IMR-90 (cell line): ENCODE results near the gene DSC3. TPM values are rescaled to one million over a fixed set of nuclear protein-coding genes. Genes with fewer than 3 reads are reported as not detected.
"Not testable (repeated sequence)": the region's sequence is repeated elsewhere in the genome, so short reads cannot be mapped to it uniquely, and the experiment has no call there.

Experiments
- ATAC-seq: fragments of 200-7000 bp; cut with Tn5 transposase; 2 replicates; pipeline ENCODE4 v1.9.1; 2020; ENCODE audit warnings: low read depth, mild to moderate bottlenecking, moderate library complexity
- BruUV-seq: library from RNA; stranded (reverse); fragments of 400-500 nt; replicated peaks from 2 replicates; lab custom pipeline; 2021; lab: Mats Ljungman, UMichigan
- CTCF ChIA-PET: fragments of 300-600 bp; formaldehyde crosslinking; extraction: SDS; loops from one replicate; lab custom pipeline; 2021; ENCODE audit warnings: antibody characterized with exemption; lab: Yijun Ruan, JAX
- POLR2A ChIA-PET: fragments of 300-600 bp; sonication (Branson Sonifier 250); formaldehyde crosslinking; loops from one replicate; lab custom pipeline; 2022; ENCODE audit warnings: antibody characterized with exemption; ENCODE audit not compliant: unreplicated experiment; lab: Charles Lee
- DNase-seq: peaks from one replicate; pipeline ENCODE4 v3.0.0; 2013
- H2AFZ ChIP-seq: replicated peaks from 2 replicates; pipeline ENCODE3; 2013; ENCODE audit warnings: low read length, mild to moderate bottlenecking; ENCODE audit not compliant: poor library complexity
- H2AK5ac ChIP-seq: 2 replicates; pipeline ENCODE4 v1.6.1; 2013; ENCODE audit warnings: low read depth, low read length, inconsistent platforms
- H2AK9ac ChIP-seq: replicated peaks from 2 replicates; pipeline ENCODE3; 2013; ENCODE audit warnings: mild to moderate bottlenecking, low read depth, low read length, moderate library complexity; ENCODE audit not compliant: poor library complexity
- H2BK120ac ChIP-seq: 2 replicates; pipeline ENCODE4 v1.6.1; 2013; ENCODE audit warnings: low read depth, low read length, inconsistent platforms
- H2BK15ac ChIP-seq: 3 replicates; pipeline ENCODE4 v1.6.1; 2013; ENCODE audit warnings: low read depth, low read length, inconsistent platforms
- H2BK20ac ChIP-seq: 2 replicates; pipeline ENCODE4 v1.6.1; 2013; ENCODE audit warnings: low read depth, mild to moderate bottlenecking, inconsistent platforms, low read length, moderate library complexity
- H2BK5ac ChIP-seq: 2 replicates; pipeline ENCODE4 v1.6.1; 2013; ENCODE audit warnings: mild to moderate bottlenecking, low read depth, low read length, inconsistent platforms; ENCODE audit not compliant: poor library complexity, severe bottlenecking
- H3K14ac ChIP-seq: replicated peaks from 2 replicates; pipeline ENCODE4 v1.6.1; 2013; ENCODE audit warnings: low read depth, low read length, inconsistent platforms
- H3K18ac ChIP-seq: 2 replicates; pipeline ENCODE4 v1.6.1; 2013; ENCODE audit warnings: low read depth, low read length, control low read depth
- H3K23ac ChIP-seq: 2 replicates; pipeline ENCODE4 v1.6.1; 2013; ENCODE audit warnings: low read depth, low read length, inconsistent platforms
- H3K27ac ChIP-seq: 2 replicates; pipeline ENCODE4 v1.5.1; 2013; ENCODE audit warnings: mild to moderate bottlenecking, control low read depth, low read length; ENCODE audit not compliant: insufficient read depth
- H3K27me3 ChIP-seq: 2 replicates; pipeline ENCODE4 v1.6.1; 2013; ENCODE audit warnings: low read length; ENCODE audit not compliant: control insufficient read depth, insufficient read depth
- H3K36me3 ChIP-seq: 2 replicates; pipeline ENCODE4 v1.6.1; 2013; ENCODE audit warnings: low read length, mixed read lengths; ENCODE audit not compliant: control insufficient read depth, insufficient read depth
- H3K4ac ChIP-seq: 2 replicates; pipeline ENCODE4 v1.6.1; 2013; ENCODE audit warnings: low read depth, low read length, inconsistent platforms
- H3K4me1 ChIP-seq: 2 replicates; pipeline ENCODE4 v1.6.1; 2013; ENCODE audit warnings: low read length, mixed read lengths; ENCODE audit not compliant: control insufficient read depth, insufficient read depth
- H3K4me2 ChIP-seq: 2 replicates; pipeline ENCODE4 v1.6.1; 2013; ENCODE audit warnings: low read depth, mild to moderate bottlenecking, control low read depth, low read length, moderate library complexity
- H3K4me3 ChIP-seq: 2 replicates; pipeline ENCODE4 v1.5.1; 2013; ENCODE audit warnings: low read depth, mild to moderate bottlenecking, control low read depth, low read length, moderate library complexity; ENCODE audit not compliant: insufficient read depth
- H3K56ac ChIP-seq: 2 replicates; pipeline ENCODE4 v1.6.1; 2013; ENCODE audit warnings: low read length, inconsistent platforms; ENCODE audit not compliant: insufficient read depth; ENCODE audit errors: extremely low read depth
- H3K79me1 ChIP-seq, 2 experiments: 2 replicates each; pipeline ENCODE4 v1.6.1; 2013; ENCODE audit warnings: low read length in 2 of 2, inconsistent platforms in 1 of 2, low read depth in 1 of 2
- H3K9ac ChIP-seq: 2 replicates; pipeline ENCODE4 v1.6.1; 2013; ENCODE audit warnings: low read depth, low read length, control low read depth
- H3K9me1 ChIP-seq: 2 replicates; pipeline ENCODE4 v1.6.1; 2013; ENCODE audit warnings: low read length, inconsistent platforms; ENCODE audit not compliant: insufficient read depth
- H3K9me3 ChIP-seq: 2 replicates; pipeline ENCODE4 v1.6.1; 2013; ENCODE audit warnings: low read length; ENCODE audit not compliant: control insufficient read depth, insufficient read depth
- H4K20me1 ChIP-seq: 2 replicates; pipeline ENCODE4 v1.6.1; 2013; ENCODE audit warnings: low read length, inconsistent platforms; ENCODE audit not compliant: insufficient read depth
- H4K5ac ChIP-seq: 2 replicates; pipeline ENCODE4 v1.6.1; 2013; ENCODE audit warnings: mild to moderate bottlenecking, low read depth, low read length, control low read depth
- H4K8ac ChIP-seq, 2 experiments: 2 replicates each; pipeline ENCODE4 v1.6.1; 2013; ENCODE audit warnings: low read depth in 2 of 2, low read length in 2 of 2, control low read depth in 1 of 2, inconsistent platforms in 1 of 2
- H4K91ac ChIP-seq: 2 replicates; pipeline ENCODE4 v1.6.1; 2013; ENCODE audit warnings: low read depth, low read length, inconsistent platforms; ENCODE audit not compliant: insufficient read depth
- MAFK ChIP-seq: IDR thresholded peaks from 2 replicates; pipeline ENCODE4 v1.6.1; 2012; ENCODE audit warnings: low read depth, low read length, improper control_type of control experiment
- RAD21 ChIP-seq: IDR thresholded peaks from 2 replicates; pipeline ENCODE4 v1.6.1; 2012; ENCODE audit warnings: low read length, improper control_type of control experiment
- RCOR1 ChIP-seq: IDR thresholded peaks from 2 replicates; pipeline ENCODE4 v1.6.1; 2012; ENCODE audit warnings: mild to moderate bottlenecking, low read length, improper control_type of control experiment; ENCODE audit not compliant: insufficient replicate concordance
- WGBS, 2 experiments: methylation state at CpG; one replicate each; pipeline versions ENCODE4 v1.1.5 to v1.1.7; 2013; ENCODE audit warnings: missing lambda C conversion rate in 2 of 2; ENCODE audit not compliant: insufficient read length in 1 of 2; ENCODE audit errors: extremely low coverage in 2 of 2; 5-methylcytosine and 5-hydroxymethylcytosine counted together
- dilution Hi-C: fragments of 300-500 bp; cut with HindIII; formaldehyde crosslinking; loops from one replicate; pipeline ENCODE4 v1.14.3; 2018; ENCODE audit warnings: low sequenced_read_pairs; ENCODE audit not compliant: unreplicated experiment
- in situ Hi-C: fragments of 300-500 bp; cut with MboI; formaldehyde crosslinking; loops from 3 replicates; pipeline ENCODE4 v1.14.3; 2019; ENCODE audit warnings: low sequenced_read_pairs, inconsistent platforms, mixed read lengths
- intact Hi-C: fragments of 100-400 bp; cut with micrococcal nuclease; formaldehyde crosslinking; loops from 2 replicates; pipeline ENCODE4 v1.10.0; 2022
- polyA plus RNA-seq, 3 experiments: library from polyadenylated mRNA; depleted of rRNA; stranded (reverse); fragments of >200 nt; gene quantifications; 2 replicates each; pipeline ENCODE4 v1.2.3, GENCODE V29; 2012; ENCODE audit warnings: low replicate concordance in 1 of 3
- total RNA-seq: library from RNA; depleted of rRNA; stranded (reverse); fragments of >200 nt; gene quantifications from 2 replicates; pipeline ENCODE4 v1.2.3, GENCODE V29; 2012
- TF ChIP-seq, protein P1 (sequence below): conservative IDR thresholded peaks from 2 replicates; pipeline ENCODE4 v1.5.1; 2012; ENCODE audit warnings: mild to moderate bottlenecking, low read depth, low read length, improper control_type of control experiment

Gene DSC3
- total and polyA plus RNA-seq, 2 of the 4 experiments (the other 2 are of a cell fraction): under 0.01 to 0.09 TPM

DNA sequence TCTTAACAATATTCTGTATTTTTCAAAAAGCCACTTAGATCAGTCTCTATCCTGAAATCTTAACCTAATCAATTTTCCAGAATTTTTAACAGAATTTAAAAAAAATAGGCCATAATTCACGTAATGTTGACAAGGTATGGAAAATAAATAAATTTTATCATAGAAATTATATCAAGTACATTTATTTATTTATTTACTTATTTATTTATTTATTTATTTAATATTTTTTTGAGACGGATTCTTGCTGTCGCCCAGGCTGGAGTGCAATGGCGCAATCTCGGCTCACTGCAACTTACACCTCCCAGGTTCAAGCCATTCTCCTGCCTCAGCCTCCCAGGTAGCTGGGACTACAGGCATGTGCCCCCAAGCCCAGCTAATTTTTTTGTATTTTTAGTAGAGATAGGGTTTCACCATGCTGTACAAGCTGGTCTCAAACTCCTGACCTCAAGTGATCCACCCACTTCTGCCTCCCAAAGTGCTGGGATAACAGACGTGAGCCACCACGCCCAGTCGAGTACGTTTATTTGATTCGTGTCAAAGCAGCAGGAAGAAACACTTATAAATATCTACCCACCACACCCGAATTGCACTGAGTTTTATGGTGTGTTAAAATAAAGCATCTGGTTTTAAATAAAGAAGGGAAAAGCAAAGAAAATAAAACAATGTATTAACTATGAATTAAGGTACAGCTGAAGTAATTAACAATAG lies 60.1 kb downstream of the DSC3 start:
- H3K4me1 ChIP-seq: no peaks in the 10 kb centered on the region
- no peak overlapping the region for H3K56ac ChIP-seq
- no peak for ATAC-seq
- no peak overlapping the region for H2AK5ac ChIP-seq
- no peak overlapping the region for H4K5ac ChIP-seq
- no peak overlapping the region for H3K27ac ChIP-seq
- H3K27me3 ChIP-seq: no peaks in the 10 kb centered on the region
- no peak overlapping the region for H3K23ac ChIP-seq
- H4K20me1 ChIP-seq: no peaks in the 10 kb centered on the region
- no peak overlapping the region for H2AK9ac ChIP-seq
- intact Hi-C loops (no loop called here), in situ Hi-C loops (no loop called here), dilution Hi-C loops (no loop called here)
- H2AFZ ChIP-seq: no peak overlapping the region
- H4K91ac ChIP-seq: no peak overlapping the region
- H4K8ac ChIP-seq: no peak overlapping the region
- H3K4me2 ChIP-seq: no peak overlapping the region
- H2BK15ac ChIP-seq: no peak overlapping the region
- ChIA-PET CTCF (no interaction called here), POLR2A (no interaction called here)
- H3K4me3 ChIP-seq: no peak overlapping the region
- no peak overlapping the region for H2BK5ac ChIP-seq
- H3K36me3 ChIP-seq: no peaks in the 10 kb centered on the region
- no peaks in the 10 kb centered on the region; the same call in 1 of the 2 replicates for H3K9me3 ChIP-seq
- H2BK20ac ChIP-seq: no peak overlapping the region
- H3K14ac ChIP-seq: no peak overlapping the region
- no peak for DNase-seq
- H3K9me1 ChIP-seq: no peaks in the 10 kb centered on the region
- TF ChIP-seq RCOR1 (no peak), MAFK (no peak), RAD21 (no peak)
- TF ChIP-seq, protein P1, sequence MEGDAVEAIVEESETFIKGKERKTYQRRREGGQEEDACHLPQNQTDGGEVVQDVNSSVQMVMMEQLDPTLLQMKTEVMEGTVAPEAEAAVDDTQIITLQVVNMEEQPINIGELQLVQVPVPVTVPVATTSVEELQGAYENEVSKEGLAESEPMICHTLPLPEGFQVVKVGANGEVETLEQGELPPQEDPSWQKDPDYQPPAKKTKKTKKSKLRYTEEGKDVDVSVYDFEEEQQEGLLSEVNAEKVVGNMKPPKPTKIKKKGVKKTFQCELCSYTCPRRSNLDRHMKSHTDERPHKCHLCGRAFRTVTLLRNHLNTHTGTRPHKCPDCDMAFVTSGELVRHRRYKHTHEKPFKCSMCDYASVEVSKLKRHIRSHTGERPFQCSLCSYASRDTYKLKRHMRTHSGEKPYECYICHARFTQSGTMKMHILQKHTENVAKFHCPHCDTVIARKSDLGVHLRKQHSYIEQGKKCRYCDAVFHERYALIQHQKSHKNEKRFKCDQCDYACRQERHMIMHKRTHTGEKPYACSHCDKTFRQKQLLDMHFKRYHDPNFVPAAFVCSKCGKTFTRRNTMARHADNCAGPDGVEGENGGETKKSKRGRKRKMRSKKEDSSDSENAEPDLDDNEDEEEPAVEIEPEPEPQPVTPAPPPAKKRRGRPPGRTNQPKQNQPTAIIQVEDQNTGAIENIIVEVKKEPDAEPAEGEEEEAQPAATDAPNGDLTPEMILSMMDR: no peak
- no peak overlapping the region for H3K4ac ChIP-seq
- no peak overlapping the region for H2BK120ac ChIP-seq
- H3K79me1 ChIP-seq: no peaks in the 10 kb centered on the region
- no peak overlapping the region for H3K9ac ChIP-seq
- no CpG with 5 or more reads among the region's 11 CpGs for WGBS, 2 experiments
- BruUV-seq: no TSS peak
- H3K18ac ChIP-seq: no peak overlapping the region

DNA sequence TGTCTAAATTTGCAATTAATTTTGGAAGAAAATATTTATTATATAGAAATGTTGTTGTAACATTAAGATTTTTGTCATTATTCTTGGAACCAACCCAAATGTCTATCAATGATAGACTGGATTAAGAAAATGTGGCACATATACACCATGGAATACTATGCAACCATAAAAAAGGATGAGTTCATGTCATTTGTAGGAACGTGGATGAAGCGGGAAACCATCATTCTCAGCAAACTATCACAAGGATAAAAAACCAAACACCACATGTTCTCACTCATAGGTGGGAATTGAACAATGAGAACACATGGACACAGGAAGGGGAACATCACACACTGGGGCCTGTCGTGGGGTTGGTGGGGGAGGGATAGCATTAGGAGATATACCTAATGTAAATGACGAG lies 64.5 kb downstream of the DSC3 start:
- H3K4me1 ChIP-seq, in situ Hi-C loops: not testable (repeated sequence)

More for the DNA sequence above, 64.5 kb downstream of the DSC3 start:
- H3K4me2 ChIP-seq, H3K9me1 ChIP-seq, H2AK5ac ChIP-seq, BruUV-seq, H3K27ac ChIP-seq, H3K9ac ChIP-seq, H3K4ac ChIP-seq, H3K18ac ChIP-seq, H3K14ac ChIP-seq, intact Hi-C loops, ATAC-seq, H3K79me1 ChIP-seq, H3K56ac ChIP-seq, H3K27me3 ChIP-seq, POLR2A ChIA-PET, H3K36me3 ChIP-seq, H2AK9ac ChIP-seq, H2BK15ac ChIP-seq, H4K91ac ChIP-seq, CTCF ChIA-PET, H2BK5ac ChIP-seq, H4K20me1 ChIP-seq, H4K5ac ChIP-seq, H3K9me3 ChIP-seq, H3K4me3 ChIP-seq, H2BK120ac ChIP-seq, H2BK20ac ChIP-seq, DNase-seq, dilution Hi-C loops, H2AFZ ChIP-seq, H4K8ac ChIP-seq, H3K23ac ChIP-seq: not testable (repeated sequence)
- no CpG with 5 or more reads among the region's 4 CpGs for WGBS, 2 experiments
